ENCODE measurements around the gene CLASP1.

CLASP1 gene

GRCh38 chr2:121534007-121534406, 115.3 kb downstream of the CLASP1 start:
- no peak for DNase-seq

- no peak for DNase-seq
Measured at GRCh38 chr2:121532894-121533293, 116.4 kb downstream of the CLASP1 start.

- no peak for DNase-seq
Measured at GRCh38 chr2:121532347-121532766, 116.9 kb downstream of the CLASP1 start.

GRCh38 chr2:121530212-121530705, 119.0 kb downstream of the CLASP1 start:
- DNase-seq = no peak

GRCh38 chr2:121529439-121530211, 119.6 kb downstream of the CLASP1 start:
- DNase-seq = no peak

- no peak for DNase-seq
Measured at GRCh38 chr2:121527009-121527682, 122.1 kb downstream of the CLASP1 start.

- DNase-seq = no peak
Measured at GRCh38 chr2:121524685-121525425, 124.4 kb downstream of the CLASP1 start.

- no peak for DNase-seq
Measured at GRCh38 chr2:121521359-121521758, 127.9 kb downstream of the CLASP1 start.

GRCh38 chr2:121520641-121520994, 128.6 kb downstream of the CLASP1 start:
- DNase-seq = no peak

GRCh38 chr2:121519732-121520640, 129.3 kb downstream of the CLASP1 start:
- no peak for DNase-seq

GRCh38 chr2:121519153-121519552, 130.1 kb downstream of the CLASP1 start:
- DNase-seq = no peak

GRCh38 chr2:121513597-121514333, 135.5 kb downstream of the CLASP1 start:
- no peak for DNase-seq

GRCh38 chr2:121510857-121511256, 138.4 kb downstream of the CLASP1 start:
- DNase-seq = no peak

GRCh38 chr2:121506621-121507020, 142.6 kb downstream of the CLASP1 start:
- no peak for DNase-seq

GRCh38 chr2:121505986-121506586, 143.2 kb downstream of the CLASP1 start:
- no peak for DNase-seq

GRCh38 chr2:121505005-121505404, 144.3 kb downstream of the CLASP1 start:
- no peak for DNase-seq

GRCh38 chr2:121504316-121504715, 144.9 kb downstream of the CLASP1 start:
- DNase-seq = no peak

GRCh38 chr2:121502781-121503180, 146.5 kb downstream of the CLASP1 start:
- DNase-seq = no peak

GRCh38 chr2:121502246-121502645, 147.0 kb downstream of the CLASP1 start:
- no peak for DNase-seq

- DNase-seq = no peak
Measured at GRCh38 chr2:121501554-121501953, 147.7 kb downstream of the CLASP1 start.

GRCh38 chr2:121501031-121501430, 148.2 kb downstream of the CLASP1 start:
- DNase-seq = no peak
